LNCAP (cell line): ENCODE results near the gene B9D1.

Experiments
- TF ChIP-seq, protein P1 (sequence below): fragments of 450-650 bp; IDR thresholded peaks from 2 replicates; pipeline ENCODE4 v1.5.1; 2017; ENCODE audit warnings: mild to moderate bottlenecking

The B9D1 gene

DNA sequence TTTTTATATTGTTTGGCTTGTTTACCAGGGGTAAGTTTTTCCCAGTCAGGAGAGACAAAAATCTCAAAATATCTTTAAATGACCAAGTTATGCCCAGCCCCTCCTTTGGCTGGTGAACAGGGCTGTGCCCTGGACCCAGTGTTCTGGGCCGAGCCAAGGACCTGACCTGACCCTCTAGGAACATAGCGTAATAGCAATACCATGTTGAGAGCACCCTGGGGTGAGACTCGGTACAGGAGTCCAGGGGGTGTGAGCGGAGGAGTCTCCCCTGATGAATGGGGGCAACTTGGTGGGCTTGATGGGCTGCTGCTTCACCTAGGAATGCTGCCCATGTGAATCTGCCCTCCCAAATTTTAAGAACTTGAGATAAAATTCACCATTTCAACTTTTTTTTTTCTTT, 47.4 kb downstream of the B9D1 start:
- TF ChIP-seq, protein P1, sequence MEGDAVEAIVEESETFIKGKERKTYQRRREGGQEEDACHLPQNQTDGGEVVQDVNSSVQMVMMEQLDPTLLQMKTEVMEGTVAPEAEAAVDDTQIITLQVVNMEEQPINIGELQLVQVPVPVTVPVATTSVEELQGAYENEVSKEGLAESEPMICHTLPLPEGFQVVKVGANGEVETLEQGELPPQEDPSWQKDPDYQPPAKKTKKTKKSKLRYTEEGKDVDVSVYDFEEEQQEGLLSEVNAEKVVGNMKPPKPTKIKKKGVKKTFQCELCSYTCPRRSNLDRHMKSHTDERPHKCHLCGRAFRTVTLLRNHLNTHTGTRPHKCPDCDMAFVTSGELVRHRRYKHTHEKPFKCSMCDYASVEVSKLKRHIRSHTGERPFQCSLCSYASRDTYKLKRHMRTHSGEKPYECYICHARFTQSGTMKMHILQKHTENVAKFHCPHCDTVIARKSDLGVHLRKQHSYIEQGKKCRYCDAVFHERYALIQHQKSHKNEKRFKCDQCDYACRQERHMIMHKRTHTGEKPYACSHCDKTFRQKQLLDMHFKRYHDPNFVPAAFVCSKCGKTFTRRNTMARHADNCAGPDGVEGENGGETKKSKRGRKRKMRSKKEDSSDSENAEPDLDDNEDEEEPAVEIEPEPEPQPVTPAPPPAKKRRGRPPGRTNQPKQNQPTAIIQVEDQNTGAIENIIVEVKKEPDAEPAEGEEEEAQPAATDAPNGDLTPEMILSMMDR, result no peak

DNA sequence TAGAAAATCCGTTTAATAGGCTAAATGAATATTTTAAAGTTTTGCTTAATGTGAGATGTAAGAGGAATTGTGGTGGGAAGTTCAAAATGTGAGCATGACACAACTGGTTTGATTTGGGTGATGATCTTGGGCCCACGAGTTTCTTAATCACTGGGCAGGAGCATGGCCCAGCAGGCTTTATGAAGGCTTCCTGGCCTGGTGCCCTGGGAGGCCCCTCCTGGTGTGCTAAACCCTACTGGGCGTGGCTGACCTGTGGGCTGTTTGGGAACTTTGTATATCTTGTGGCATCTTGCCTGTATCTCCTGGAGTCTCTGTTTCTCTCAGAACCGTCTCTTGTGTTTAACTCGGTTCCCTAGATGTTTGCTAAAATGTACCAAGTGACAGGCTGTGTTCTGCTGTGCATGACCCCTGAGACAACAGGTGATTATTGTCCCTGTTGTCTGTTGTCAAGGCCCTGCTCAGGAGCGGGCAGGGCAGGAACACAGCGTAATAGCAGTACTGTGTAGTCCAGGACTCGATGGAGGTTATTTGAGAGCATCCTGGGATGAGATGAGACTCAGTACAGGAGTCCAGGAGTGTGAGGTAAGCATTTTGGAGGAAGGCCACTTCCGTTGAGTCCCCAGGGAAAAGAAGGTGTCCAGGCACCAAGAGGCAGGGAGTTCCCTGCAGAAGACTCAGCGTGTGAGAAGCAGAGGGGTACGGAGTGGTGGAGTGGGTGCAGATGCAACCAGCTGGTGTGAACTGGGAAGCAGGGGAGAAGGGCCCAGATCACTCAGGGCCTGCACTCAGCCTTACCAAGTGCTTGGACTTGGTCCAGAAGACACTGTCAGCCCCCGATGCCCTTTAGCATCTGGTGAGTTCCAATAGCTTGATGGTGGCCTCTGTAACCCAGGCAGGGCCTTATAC, 48.5 kb downstream of the B9D1 start:
- TF ChIP-seq, protein P1, result no peak

DNA sequence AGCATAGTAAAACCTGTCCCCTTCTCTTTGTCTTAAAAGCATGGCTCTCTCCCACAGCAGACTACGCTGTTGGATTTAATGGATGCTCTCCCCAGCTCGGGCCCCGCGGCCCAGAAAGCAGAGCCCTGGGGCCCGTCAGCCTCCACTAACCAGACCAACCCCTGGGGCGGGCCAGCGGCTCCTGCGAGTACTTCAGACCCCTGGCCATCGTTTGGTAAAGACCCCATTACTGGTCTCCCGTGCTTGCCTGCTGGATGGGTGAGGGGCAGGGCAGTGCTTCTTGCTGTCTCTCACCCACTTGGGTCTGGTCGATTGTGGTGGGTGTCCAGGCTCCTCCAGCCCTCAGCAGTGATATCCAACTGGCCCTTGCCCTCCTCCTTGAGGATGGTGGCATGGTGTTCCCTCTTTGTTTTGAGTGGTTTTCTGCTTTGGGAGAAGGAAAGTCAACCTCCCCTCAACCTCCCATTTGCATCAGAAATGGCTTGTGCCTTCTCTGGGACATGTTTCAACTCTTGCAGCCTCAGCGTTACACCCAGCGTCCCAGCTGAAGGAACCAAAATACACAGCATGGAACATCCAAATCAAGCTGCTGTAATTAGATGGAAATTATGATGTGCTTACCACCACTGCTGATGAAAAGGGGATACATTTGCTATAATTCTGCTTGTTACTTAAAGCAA, 49.3 kb downstream of the B9D1 start:
- TF ChIP-seq, protein P1, result no peak

DNA sequence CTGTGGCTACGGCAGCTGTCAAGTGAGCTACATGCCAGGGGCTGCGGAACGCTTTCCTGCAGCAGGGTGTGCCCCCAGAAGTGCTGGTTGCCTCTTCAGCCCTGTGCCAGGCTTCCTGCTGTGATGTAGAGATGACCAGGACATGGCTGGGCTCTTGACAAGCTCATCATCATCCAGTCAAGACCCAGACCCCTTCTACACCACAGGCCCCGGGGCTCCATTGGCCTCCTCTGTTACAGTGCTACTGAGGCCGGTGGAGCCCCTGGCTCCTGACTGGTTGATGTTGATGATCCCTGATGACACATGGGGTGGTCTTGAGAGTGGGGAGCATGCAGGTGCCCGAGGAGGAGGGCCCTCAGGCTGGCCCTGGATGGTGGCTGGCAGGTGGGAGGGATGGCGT, 50.1 kb downstream of the B9D1 start:
- TF ChIP-seq, protein P1, result no peak

DNA sequence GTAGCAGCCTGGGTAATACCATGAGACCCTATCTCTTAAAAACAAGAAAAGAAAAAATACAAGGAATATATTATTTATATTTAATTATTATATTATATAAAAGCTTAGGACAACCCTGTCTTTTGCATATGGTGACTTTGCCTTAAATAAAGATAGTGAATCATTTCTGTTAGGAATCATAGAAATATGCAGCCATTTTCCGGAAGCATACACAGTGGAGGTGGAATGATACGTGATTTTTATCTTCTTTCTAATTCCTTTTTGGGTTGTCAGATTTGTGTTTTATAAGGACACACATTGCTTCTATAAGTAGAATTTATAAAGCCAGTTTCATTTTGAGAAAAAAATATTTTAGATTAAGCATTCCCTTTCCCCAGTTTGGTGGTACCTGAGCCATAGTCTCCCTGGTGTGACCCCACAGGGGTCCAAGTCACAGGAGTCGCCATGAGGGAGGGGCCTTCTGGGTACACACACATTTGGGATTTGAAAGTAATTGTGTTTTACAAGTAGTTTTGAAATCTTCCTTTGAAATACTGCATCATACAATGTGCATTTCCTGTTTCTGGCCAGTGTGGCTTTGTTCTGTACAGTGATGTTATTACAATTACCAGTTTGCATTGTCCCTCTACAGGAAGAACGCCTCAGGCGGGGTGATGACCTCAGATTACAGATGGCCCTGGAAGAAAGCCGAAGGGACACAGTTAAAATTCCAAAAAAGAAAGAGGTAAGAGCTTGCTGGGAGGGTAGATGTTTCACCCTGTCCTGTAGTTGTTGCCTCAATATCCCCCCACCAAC, 50.9 kb downstream of the B9D1 start:
- TF ChIP-seq, protein P1, result no peak

DNA sequence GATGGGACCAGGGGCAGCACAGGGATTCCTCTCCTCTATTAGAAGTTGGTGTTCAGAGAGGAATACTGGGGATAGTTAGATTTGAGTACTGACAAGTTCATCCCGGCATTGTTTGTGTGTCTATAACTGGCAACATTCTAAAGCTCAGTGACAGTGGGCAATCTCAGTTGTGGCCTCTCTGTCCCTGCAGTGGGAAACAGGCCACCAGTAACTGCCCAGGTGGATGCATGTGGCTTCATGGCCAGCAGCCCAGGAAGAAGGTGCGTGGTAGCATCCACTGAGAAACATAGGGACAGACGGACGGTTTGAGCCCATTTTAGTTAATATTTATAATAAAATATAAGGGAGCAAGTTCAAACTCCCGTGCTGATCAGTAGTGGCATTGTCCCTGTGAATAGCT, 51.5 kb downstream of the B9D1 start:
- TF ChIP-seq, protein P1, result no peak

DNA sequence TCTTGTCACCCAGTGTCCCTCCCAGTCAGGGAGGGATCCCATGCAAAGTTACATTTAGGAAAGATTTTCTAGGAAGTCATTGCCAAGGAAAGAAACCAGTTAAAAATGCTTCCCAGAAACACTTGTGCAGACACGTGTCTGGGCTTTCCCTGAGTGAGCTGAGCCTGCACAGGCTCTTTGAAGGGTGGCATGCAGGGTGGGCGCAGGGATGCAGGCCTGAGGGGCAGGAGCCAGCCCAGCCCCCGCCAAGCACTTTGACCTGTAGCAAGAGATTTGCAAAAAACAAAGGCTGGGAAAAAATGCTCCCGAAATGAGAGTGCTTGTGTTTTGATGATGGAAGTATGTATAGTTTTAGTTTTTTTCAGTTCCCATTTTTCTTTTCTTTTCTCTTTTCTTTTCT, 52.4 kb downstream of the B9D1 start:
- TF ChIP-seq, protein P1, result no peak
